ENCODE results near the gene PHF1.

- TF ChIP-seq, protein P1, sequence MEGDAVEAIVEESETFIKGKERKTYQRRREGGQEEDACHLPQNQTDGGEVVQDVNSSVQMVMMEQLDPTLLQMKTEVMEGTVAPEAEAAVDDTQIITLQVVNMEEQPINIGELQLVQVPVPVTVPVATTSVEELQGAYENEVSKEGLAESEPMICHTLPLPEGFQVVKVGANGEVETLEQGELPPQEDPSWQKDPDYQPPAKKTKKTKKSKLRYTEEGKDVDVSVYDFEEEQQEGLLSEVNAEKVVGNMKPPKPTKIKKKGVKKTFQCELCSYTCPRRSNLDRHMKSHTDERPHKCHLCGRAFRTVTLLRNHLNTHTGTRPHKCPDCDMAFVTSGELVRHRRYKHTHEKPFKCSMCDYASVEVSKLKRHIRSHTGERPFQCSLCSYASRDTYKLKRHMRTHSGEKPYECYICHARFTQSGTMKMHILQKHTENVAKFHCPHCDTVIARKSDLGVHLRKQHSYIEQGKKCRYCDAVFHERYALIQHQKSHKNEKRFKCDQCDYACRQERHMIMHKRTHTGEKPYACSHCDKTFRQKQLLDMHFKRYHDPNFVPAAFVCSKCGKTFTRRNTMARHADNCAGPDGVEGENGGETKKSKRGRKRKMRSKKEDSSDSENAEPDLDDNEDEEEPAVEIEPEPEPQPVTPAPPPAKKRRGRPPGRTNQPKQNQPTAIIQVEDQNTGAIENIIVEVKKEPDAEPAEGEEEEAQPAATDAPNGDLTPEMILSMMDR (optimal IDR thresholded peaks at IDR 0.05 in 1 of 3, IDR thresholded peaks at IDR 0.05 in 1 of 3, conservative IDR thresholded peaks at IDR 0.05 in 1 of 3; ENCODE audit: extremely low read depth in 1 of 3, insufficient read depth in 2 of 3, low read length in 3 of 3): no peak
- no peak for TF ChIP-seq EZH2 (IDR thresholded peaks at IDR 0.05; ENCODE audit: low read length)
Observed at GRCh38 chr6:33377171-33377570, 33.6 kb upstream of the PHF1 start.

All from keratinocyte (primary cell).